GM12892 (cell line): ENCODE data around the gene ODAD3.
A peak's percentile ranks its signal among the peaks of the same experiment; 100 is the strongest.

Source experiments
- POLR2A ChIP-seq: IDR thresholded peaks from 2 replicates; pipeline ENCODE4 v1.6.1; 2011; ENCODE audit warnings: low read depth, low read length, control low read depth
- POLR2AphosphoS5 ChIP-seq: IDR thresholded peaks from 2 replicates; pipeline ENCODE4 v1.6.1; 2011; ENCODE audit warnings: low read depth, low read length, control low read depth
- TAF1 ChIP-seq: IDR thresholded peaks from 2 replicates; pipeline ENCODE4 v1.6.1; 2011; ENCODE audit warnings: low read depth, mild to moderate bottlenecking, control low read depth, low read length, borderline replicate concordance

DNA sequence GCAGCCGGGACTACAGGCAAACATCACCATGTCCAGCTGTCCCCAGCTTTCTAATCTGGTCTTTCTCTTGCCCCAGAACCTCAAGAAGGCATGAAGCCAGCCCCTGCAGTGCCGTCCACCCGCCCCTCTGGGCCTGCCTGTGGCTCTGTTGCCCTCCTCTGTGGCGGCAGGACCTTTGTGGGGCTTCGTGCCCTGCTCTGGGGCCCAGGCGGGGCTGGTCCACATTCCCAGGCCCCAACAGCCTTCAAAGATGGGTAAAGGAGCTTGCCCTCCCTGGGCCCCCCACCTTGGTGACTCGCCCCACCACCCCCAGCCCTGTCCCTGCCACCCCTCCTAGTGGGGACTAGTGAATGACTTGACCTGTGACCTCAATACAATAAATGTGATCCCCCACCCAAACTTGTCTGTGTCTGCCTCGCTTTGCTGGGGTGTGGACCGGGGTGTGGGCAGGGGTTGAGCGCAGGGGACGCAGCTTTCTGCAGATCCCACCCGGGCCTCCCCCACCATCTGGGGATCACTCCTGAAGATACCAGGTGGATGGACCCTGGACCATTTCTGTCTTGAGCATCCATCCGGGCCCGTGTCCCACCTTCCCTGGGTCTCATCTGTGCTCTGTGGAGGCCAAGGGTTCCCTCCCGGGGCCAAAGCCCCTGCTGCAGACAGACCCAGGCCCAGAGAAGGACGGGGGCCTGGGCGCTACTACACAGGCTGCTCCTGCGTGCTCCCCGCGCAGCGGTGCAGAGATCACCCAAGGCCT, 15.8 kb upstream of the ODAD3 start:
- TF ChIP-seq POLR2A (0 out of 2 replicates have a peak, but pooled peaks have one; percentile 27), TAF1 (no peak), POLR2AphosphoS5 (no peak)
